ENCODE data around the gene SPTBN1.

The SPTBN1 gene

DNA sequence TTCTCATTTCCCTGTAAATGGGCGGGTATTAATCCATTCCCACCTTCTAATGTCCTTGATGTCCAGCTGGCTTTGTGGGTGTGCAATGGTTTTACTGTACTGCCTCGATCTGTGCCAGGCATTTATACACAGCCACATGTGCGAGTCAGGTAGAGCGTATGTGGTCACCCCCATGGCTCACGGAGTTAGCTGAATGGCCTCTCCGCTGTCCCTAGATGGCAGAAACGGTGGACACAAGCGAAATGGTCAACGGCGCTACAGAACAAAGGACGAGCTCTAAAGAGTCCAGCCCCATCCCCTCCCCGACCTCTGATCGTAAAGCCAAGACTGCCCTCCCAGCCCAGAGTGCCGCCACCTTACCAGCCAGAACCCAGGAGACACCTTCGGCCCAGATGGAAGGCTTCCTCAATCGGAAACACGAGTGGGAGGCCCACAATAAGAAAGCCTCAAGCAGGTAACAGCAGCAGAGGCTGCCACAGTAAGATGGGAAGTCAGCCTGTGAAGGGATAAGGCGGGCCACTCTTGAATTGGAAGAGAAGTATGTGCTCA lies 208.2 kb downstream of the SPTBN1 start:
- FAIRE-seq, result no peak

DNA sequence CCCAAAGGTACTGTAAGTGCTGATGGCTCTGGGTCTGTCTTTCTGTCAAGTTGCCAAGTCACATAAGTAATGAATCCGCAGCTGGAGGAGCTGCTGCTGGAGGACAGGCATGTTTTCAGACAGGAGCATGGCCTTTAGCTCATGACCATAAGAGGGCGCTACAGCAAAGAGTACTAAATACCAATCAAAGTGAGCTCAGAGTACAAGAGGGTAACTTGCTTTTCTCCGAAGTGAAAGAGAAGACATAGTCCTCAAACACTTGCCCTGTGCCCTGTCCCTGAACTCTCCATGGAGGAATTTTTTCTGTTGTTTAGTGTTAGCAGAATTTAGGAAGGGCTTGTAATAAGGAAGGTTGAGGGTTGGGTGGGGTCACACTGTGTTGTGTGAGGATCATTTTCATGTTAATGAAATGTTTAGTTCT lies 209.3 kb downstream of the SPTBN1 start:
- FAIRE-seq, result no peak

DNA sequence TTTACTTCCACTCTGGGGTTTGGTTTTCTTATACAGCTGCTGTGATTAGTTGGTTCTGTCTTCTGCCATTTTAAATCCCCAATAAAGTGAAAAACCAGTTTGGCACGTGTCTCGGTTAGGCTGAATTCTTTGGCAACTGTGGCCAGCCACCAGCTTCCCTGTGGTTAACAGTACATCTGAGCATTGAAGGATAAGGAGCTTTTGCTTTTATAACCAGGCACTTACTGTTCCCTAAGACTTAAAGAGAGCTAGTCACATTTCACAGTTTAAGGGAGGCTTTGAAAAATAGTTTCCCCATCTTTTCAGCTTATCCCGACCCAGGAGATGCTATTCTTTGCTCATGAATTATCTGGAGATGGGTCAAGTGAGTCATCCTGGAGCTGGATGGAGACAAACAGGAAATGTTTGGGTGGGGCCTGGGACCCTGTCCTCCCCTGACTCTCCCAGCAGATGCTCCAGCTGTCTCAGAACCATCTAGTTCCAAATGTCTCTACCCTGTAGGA lies 210.1 kb downstream of the SPTBN1 start:
- FAIRE-seq, result no peak

DNA sequence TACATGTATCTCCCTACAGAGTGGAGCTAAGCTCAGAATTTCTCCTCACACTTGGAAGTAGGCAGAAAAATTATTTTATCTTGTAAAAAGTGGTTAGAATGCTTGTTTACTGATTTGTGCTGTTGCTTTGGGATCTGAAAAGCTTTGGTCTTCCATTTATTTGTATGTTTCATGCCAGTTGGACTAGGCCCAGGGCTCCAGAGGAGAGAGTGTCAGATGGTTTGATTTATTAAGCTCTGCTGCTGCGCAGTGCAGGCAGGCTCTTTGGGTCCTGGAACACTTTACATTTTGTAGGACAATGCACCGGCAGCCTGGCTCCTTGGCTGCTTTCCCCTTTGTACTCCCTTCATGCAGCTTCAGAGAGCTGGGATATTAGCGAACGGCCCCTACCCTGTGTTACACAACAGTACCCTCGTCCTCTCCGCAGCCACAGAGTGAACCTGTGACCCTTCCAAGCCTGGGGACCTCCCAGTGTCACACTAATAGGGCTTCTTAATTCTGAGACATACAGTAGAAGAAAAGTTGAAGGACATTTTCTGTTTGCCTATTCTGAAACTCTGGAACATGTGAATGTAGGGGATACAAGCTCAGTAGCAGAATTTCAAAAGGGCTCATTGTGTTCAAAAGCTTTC lies 210.6 kb downstream of the SPTBN1 start:
- no peak for FAIRE-seq

DNA sequence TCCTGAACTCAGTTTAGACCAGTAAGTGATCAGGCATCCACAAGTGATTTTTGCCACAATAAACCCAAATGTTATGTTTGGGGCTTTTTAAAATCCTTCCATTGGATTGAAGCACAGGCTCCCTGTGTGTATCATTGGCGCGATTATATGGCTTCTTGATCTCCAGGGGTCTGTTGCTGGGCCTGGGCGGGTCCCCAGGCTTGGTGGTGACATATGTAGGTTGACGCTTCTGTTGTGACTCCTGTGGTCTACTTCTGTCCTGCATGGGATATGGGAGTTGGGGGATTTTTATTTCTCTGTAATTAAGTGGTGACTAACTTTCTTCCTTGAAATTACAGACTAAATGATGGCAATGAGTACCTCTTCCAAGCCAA lies 211.1 kb downstream of the SPTBN1 start:
- FAIRE-seq, result no peak

DNA sequence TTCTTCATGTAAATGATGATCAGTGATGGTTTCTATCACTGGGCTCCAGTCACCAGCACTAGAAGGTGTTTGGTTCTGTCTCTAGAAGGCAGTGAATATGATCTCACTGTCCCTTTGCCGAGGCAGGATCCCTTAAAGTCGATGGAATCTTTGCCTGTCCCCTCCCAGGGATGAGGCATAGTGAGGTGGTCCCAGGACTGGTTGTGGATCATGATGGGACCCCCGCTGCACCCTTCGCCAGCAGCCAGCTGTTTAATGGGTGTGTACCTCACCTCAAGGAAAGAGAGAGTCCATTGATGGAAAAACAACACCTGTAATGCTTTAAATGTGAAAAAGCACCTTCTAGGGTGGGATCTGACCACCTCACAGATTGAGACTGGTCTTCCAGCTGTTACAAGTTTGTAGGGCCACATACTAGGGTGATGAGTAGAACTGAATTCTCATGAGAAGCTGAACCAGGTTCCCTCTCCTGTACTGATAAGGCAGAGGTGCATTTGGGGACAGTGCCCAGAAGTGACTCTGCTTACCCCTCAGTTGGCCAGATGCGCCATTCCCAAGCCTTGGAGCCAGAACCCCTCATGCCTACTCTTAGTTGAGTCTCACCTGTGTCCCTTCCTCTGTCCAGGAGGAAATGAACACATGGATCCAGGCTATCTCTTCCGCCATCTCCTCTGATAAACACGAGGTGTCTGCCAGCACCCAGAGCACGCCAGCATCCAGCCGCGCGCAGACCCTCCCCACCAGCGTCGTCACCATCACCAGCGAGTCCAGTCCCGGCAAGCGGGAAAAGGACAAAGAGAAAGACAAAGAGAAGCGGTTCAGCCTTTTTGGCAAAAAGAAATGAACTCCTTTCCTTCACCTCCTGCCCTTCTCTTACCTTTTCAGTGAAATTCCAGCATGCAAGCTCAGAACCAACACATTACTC lies 211.9 kb downstream of the SPTBN1 start:
- no peak for FAIRE-seq

DNA sequence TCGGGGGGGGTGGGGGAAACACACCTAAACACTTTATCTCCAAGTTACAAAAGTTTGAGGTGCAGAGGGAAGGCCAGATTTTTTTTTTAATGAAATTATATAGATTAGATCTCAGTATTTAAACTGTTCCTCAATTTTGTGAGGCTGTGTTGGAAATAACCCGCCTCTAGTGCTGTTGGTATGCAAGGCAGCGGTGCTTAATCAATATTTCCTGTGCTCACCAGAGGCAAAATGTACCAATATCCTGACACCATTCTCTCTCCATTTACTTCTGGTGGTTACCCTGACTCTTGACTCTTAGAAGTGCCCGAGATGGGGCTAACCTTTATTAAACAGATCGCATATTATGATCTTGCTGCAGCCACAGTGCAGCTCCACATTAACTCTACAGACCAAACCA lies 212.6 kb downstream of the SPTBN1 start:
- no peak for FAIRE-seq

DNA sequence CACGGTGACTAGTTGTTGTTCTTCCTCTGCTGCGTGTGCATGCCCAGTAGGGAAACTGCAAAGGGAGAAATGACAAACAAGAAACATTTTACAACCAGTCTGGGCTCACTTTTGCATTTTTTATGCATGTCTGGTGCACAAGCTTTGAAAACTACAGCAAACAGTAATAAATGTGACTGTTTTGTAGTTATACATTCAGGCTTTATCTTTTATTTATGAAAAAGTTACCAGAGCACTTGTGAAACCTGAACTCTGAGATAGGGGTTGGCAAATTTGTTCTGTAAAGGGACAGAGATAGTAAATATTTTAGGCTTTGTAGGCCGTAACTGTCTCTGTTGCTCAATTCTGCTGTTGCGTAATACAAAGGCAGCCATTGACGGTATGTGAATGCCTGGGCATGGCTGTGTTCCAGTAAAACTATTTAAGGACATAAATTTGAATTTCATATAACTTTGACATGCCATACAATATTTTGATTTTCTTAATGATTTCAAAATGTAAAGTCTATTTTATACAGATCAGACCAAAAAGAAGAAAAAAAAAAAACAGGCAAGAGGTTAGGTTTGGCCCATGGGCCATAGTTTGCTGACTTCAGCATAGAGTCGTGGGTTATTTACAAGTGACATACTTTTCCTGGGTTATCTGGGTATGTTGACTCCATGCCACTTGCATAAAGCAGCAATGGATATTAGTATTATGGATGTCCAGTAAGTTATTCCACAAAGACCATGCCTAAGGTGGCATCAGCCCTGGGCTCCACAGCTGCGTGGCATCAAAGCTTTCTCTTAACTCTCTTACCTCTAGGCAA lies 213.8 kb downstream of the SPTBN1 start:
- FAIRE-seq, result no peak

DNA sequence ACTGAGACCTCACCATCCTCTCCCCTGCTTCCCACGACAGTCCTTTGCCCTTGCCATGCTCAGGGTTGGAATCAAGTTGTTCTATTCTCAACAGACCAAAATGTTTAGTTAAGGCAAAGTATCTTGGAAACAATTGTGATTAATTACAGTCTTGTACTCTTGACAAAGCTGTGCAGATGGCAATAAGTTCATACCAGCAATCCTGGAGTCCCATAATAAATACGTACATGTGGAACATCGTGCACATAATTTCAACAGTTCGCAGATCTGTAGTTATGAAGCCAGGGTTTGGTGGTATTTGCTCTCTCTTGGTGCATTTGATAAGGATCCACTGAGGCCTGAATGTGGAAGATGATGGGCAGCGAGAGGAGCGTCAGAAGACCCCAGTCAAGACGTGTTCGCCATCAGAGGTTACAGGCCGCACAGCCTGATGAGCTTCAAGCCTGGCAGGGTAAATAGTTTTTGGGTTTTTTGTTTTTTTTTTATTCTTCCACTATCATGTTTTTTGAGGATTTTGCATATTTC lies 214.4 kb downstream of the SPTBN1 start:
- FAIRE-seq, result no peak

DNA sequence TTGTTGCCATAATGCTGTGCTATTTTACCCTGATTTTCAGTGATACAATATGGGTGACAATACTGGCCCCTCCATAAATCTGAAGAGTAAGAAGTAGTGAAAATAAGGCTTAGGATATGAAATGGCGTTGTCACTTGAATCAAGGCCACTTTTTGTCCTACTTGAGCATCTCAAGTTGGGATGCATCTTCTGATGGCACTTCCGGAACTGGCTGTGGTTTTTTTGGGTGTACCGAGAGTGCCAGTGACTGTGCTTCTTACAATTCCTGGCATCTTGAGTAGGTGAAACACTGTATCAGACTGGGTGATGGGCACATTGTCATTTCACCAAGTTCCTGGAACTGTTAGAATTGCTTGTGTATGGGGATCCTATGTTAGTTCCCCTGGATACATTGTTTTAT lies 214.9 kb downstream of the SPTBN1 start:
- FAIRE-seq, result no peak

DNA sequence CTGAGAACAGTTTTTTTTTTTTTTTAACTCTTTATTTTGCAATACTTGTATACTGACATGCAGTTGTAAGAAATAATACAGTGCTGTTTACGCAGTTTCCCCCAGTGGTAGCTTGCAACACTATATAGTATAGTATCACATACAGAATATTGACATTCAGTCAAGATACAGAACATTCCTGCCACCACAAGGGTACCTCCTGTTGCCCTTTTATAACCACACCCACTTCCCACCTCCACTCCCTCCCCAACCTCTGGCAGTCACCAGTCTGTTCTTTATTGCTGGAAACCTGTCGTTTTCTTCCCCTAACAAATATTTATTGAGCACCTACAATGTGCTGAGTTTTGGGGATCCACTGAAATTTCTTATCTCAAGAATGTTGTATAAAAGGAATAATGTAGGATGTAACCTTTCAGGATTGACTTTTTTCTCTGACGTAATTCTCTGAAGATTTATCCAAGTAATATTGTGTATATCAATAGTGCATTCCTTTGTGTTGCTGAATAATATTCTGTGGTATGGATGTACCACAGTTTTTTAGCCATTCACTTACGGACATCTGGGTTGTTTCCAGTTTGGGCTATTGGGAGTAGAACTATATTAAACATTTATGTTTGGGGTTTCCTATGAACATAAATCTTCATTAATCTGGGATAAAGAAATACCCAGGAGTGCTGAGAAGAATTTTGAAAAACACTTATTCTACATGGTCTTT lies 215.9 kb downstream of the SPTBN1 start:
- no peak for FAIRE-seq

DNA sequence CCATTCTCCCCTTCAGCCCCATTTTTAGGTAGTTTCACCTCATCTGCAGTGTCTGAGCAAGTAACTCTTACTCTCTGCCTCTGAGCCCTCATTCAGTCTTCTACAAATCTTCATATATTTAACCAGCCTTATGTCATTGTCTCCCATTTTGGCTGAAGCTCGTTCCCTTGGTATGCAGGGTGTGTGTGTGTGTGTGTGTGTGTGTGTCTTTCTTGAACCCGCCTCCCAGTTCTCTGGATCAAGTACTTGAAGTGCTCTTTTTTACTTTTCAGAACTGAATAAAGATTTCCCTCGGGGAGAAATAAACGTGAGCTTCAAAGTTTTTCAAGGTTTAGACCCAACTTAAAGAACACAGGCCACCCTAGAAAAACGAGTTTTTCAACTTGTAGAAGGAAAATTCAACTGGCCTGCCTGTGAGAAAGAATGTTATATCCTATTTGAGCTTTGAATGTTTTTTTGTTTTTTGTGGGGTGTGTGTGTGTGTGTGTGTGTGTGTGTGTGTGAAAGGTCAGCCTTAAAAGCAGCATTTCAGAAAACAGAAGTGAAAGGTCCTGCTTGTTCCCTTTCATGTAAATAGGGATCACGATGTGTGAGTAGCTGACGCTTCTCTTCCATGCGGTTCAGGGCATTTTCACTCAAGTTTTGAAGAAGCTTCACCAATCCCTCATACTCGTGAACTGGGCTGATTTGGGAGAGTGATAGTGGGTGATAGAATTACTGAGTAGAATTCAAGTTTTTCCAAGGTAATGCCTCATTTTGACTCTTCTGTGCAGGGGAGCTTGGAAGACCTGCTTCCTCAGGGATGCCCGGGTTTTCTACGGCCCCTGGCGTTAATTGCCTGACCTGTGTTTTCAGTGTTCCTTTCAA lies 216.7 kb downstream of the SPTBN1 start:
- FAIRE-seq, result no peak

DNA sequence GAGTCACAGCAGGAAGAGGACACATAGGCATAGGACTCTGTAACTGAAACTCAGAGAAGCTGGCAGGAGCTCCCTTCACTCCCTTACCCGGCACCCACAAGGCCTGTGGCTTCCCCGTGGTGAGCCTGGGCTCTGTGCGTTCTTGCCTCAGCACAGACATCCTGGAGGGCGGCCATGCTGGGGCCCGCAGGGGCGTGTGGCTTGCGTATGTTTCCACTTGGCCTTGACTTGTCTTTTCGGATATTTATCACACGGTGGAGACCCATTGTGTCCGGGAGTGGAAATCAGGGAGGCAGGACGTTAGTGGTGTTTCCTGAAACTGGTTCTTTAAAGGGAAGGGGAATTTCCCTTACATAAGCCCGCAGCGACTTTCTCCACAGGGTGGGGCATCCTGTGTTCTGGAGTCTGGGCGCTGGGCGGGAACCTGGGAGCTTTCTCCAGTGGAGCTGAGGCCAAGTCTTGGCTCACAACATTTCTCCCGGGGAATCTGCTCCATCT lies 217.4 kb downstream of the SPTBN1 start:
- no peak for FAIRE-seq

DNA sequence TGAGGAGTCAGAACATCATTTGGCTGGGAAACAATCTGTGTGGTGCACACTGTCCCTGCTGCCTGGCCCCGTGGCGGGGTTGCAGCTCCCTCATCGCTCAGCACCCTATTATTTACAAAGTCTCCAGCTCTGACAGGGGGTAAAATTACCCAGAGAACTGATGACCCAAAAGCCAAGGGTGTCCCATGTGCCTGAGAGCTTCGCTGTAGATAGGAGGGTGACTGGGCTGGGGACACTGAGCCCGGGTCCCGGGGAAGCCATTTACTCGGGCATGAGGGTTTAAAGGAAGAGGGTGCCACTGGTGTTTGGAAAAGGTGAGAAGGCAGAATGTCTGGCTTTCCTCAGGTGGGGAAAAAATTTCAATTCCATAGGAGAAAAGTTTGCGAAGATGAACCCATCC lies 219.2 kb downstream of the SPTBN1 start:
- no peak for FAIRE-seq

DNA sequence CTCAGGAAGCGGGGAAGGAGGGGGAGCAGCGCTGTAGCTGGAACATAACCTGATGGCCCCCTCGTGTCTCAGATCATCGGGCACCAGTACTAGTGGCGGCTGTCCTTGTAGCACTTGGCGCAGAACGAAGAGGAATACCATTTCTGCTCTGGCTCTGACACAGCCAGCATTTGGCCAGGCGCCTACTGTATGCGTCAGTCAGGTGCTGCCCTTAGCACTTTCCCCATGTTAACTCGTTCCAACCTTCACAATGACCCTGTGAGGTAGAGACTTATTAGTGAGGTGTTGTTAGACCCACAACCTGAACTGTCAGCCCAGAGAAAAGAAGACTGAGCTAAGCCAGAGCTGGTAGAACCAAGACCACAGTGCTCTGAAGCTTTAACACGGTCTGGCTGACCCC lies 219.6 kb downstream of the SPTBN1 start:
- FAIRE-seq, result no peak

DNA sequence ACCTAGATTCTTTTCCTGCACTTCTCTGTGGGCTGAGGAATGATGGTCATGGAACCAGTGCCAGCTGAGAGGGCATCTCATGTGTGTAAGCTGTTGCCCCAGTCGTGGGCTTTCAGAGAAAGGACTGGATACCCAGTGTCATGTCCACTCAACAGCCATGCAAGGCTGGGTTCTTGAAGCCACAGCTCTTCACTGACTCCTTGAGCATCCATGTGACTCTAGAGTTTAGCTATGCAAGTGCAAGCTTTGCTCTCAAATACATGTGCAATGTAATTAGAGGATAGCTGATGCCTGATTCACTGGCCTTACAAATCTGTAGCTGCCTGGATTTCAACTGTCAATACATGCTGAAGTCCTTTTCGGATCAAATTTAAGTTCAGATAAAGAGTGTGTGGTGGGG lies 220.5 kb downstream of the SPTBN1 start:
- no peak for FAIRE-seq

DNA sequence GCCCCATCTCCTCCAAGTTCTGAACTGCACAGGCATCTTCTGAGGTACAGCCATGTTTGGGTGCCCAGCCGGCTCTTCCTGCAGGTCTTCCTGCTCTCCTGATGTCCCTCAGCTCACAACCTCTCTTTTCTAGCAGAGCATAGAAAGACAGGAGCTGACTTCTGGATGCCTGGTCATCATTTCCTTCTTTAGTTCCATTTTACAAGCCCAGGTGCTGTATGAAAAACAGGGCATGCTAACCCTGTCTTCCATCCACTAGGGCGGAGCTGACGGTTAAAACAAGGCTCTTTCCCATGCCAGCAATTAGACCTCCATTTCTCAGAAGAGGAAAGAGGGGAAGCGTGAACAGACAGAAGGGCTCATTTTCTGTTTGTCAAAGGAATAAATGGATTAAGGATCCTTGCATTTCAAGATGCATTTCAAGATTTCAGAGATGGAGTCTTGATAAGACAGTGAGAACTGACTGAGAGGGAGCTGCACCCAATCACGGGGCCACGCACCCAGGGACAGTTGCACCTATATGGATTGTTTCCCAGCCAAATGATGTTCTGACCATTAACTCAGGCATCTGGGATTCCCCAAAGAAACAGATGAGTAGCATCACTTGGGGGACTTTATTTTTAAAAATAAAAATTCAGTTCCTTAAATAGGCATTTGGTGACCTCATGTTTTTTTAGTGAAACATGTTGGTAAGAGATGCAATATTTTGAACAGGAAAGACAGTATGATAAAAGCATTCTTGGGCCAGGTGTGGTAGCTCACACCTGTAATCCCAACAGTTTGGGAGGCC lies 221.5 kb downstream of the SPTBN1 start:
- FAIRE-seq, result no peak

DNA sequence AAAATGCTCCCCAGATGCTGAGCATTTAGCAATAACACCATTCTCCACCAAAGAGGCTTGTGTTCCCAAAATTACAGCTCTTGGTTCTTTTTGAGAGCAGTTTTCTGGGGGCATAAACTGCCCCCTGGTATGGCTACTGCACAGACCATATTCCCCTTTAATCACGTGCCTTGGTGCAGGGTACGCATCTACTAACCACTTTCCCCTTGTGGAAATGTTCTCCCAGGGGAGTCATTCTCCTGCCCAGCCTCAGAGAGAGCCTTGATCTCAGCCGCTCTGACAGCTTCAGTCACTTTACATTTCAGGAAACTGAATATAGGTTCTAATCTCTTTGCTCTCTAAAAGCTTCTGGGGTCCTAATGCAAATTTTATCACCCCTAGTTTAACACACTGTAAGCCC lies 222.6 kb downstream of the SPTBN1 start:
- FAIRE-seq, result no peak

DNA sequence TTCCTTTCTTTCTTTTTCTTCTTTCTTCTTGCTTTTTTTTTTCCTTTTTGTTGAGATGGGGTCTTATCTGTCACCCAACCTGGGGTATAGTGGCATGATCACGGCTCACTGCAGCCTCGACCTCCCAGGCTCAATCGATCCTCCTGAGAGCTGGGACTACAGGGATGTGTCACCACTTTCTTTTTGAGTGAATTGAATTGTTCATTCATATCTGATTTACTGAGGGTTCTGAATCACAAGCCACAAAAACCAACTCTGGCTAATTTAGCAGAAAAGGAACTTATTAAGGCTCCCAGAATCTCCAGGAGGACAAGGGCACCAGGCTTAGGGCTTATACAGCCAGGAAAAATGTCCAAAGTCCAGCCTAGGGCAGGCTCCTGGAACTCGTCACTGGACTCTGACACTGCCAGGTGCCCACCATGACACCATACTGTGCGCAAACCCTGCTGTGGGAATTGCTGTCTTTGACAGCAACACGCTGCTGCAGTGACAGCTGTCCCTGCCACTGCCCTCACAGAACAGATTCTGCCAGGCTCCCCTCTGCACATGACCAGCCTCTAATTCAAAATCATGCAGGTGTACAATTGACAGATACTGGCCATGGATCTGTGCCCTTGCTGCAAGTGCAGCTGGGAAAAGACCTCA lies 224.4 kb downstream of the SPTBN1 start:
- no peak for FAIRE-seq

DNA sequence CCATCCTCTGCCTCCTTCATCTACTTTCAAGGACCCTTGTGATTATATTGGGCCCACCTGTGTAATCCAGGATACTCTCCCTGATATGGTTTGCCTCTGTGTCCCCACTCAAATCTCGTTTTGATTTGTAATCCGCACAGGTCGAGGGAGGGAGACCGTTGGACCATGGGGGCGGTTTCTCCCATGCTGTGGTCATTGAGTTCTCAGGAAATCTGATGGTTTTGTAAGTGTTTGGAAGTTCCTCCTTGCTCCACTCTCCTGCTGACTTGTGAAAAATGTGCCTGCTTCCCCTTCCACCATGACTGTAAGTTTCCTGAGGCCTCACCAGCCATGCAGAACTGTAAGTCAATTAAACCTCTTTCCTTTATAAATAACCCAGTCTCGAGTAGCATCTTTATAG lies 225.3 kb downstream of the SPTBN1 start:
- FAIRE-seq, result no peak
